ENCODE results near the gene ZIC2.
"Not testable (repeated sequence)": the region's sequence is repeated elsewhere in the genome, so short reads cannot be mapped to it uniquely, and the experiment has no call there.

Gene ZIC2

DNA sequence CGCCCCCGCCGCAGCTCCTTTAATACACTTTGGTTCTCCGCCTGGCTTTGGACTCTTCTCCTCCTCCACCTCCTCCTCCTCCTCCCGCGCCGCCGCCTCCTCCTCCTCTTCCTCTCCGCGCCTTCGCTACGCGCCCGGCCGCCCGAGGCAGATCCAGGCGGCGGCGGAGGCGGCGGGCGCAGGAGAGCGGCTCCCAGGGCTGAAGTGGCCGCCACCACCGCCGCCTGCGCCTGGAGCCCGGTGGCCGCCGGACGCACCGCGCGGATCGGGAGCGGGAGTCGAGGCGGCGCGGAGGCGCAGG, at the start of gene ZIC2:
TSS of gene ZIC2 (plus strand) at position 50 of the 301 bp plus-strand sequence. CDS start 281 bp downstream, outside the sequence.
- no peak for DNase-seq (ENCODE audit: low read depth, low spot score)

DNA sequence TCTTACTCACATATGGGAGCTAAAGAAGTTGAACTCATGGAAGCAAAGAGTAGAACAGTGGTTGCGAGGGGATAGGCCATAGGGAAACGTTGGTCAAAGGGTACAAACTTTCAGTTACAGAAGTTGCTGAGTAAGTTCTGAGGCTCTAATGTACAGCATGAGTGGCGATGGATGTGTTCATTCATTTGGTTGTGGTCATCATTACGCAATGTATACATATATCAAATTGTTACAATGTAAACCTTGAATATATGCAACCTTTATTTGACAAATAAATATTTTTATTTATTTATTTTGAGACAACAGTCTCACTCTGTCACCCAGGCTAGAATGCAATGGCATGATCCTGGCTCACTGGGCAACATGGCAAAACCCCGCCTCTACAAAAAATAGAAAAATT, 48.7 kb upstream of the ZIC2 start:
- DNase-seq (ENCODE audit: low read depth, low spot score): no peak

DNA sequence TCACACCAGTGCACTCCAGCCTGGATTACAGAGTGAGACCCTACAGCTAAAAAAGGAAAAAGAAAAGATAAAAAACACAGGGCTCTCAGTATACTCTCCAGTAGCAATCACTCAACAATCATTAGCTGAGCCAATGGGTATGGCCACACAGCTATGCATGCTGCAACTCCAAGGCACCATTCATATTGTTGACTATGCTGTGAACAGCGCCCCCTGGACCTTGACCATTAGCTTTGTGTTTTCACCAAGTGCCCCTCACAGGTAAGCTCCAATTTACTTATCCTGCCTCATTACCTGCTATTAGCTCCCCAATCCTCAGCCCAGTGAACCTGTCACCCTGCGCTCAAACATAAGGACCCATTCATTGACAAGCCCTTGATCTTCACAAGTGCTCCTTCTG, 45.8 kb upstream of the ZIC2 start:
- no peak for DNase-seq (ENCODE audit: low read depth, low spot score)

DNA sequence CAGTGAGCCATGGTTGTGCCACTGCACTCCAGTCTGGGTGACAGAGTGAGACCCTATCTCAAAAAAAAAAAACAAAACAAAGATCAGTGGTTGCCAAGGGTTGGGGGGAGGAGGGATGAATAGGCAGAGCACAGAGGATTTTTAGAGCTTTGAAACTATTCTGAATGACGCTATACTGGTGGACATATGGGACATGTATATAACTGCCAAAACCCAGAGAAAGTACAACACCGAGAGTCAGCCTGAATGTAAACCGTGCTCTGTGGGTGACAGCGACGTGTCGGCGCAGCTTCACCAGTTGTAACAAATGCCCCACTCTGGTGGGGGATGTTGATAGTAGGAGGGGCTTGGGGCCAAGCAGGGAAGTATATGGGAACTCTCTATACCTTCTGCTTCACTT, 42.9 kb upstream of the ZIC2 start:
- DNase-seq (ENCODE audit: low read depth, low spot score): no peak

DNA sequence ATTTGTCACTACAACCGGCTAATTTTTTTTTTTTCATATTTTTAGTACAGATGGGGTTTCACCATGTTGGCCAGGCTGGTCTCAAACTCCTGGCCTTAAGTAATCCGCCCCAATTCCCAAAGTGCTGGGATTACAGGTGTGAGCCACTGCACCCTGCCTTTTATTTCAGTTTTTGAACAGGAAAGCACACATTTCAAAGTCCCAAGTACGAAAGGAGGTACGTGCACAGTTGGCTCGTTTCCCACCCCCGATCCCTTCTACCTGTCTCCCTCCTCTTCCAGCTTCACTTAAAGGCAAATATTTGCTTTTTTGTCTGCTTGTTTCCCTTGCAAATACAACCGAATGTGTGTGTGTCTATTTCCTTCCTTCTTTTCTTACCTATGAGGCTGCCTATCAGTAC, 40.5 kb upstream of the ZIC2 start:
- no peak for DNase-seq (ENCODE audit: low read depth, low spot score)

DNA sequence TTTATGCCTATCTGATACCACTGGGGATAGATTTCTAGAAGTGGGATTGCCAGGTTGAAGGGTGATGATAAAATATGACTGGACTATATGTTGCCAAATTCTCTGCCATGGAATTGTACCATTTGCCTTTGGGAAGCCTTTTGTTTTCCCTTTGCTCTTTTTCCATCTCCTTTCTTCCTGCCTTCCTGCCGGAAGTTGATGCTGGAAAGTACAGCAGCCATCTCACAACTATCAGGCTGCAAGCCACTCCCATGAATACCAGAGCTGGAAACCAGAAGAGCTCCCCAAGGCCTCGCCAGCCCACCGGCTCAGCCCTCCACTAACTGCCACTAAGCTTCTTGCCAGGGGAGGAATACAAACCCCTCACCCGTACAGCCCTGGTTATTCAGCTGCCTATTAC, 39.7 kb upstream of the ZIC2 start:
- DNase-seq (ENCODE audit: low read depth, low spot score): no peak

DNA sequence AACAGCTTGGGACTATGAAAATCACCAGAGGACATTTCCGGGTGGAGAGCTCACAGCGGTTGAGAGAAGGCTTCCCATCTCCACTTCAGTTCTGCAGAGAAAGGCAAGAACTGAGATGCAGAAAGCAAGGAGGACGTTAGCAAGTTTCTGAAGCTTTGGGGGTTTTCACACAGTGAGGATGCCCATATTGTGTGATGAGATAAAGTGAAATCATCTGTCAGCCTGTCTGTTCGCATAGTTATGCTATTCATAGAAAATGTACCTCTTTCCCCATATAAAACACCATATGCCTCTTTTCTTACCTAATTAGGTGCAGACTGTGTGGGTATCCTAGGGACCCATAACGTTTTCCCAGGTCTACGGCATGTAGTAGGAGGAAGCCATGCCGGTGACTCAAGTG, 37.5 kb upstream of the ZIC2 start:
- no peak for DNase-seq (ENCODE audit: low read depth, low spot score)

DNA sequence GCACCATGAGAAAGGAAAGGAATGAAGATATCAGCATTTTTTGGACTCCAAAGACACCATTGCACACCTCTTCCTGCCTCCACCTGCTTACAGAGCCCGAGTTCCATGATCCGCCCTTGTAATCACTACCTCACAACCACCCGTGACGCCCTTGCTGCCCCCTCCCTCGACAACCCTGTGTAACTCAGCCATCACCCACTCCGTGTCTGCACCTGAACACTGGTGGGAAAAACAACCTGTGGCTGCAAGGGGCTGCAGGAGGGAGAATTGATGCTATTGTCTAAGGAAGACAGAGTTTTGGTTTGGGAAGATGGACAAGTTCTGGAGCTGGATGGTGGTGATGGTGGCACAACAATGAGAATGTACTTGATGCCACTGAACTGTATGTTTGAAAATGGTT, 37.0 kb upstream of the ZIC2 start:
- no peak for DNase-seq (ENCODE audit: low read depth, low spot score)

DNA sequence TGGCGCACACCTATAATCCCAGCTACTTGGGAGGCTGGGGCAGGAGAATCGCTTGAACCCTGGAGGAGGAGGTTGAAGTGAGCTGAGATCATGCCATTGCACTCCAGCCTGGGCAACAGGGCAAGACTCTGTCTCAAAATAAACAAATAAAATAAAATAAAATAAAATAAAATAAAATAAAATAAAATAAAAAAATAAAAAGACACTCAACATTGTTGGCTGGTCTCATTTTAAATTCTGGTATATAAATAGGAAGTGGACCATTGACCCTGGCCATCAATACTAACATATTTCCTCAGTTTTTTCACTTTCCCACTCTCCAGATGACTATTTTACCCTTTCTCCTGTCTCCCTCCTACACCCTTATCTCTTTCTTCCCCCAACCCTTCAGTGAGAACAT, 36.1 kb upstream of the ZIC2 start:
- DNase-seq (ENCODE audit: low read depth, low spot score): not testable (repeated sequence)

DNA sequence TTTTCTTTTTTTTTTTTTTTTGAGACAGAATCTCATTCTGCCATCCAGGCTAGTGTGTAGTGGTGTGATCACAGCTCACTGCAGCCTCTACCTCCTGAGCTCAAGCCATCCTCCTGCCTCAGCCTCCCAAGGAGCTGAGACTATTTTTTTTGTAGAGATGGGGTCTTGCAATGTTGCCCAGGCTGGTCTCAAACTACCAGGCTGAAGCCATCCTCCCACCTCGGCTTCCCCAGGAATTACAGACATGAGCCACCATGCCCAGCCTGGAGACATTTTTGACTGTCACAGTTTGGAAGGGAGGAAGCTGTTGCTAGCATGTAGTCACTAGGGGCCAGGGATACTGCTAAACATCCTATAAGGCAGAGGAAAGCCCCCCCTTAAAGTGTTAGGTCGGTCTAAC, 33.9 kb upstream of the ZIC2 start:
- DNase-seq (ENCODE audit: low read depth, low spot score): no peak

DNA sequence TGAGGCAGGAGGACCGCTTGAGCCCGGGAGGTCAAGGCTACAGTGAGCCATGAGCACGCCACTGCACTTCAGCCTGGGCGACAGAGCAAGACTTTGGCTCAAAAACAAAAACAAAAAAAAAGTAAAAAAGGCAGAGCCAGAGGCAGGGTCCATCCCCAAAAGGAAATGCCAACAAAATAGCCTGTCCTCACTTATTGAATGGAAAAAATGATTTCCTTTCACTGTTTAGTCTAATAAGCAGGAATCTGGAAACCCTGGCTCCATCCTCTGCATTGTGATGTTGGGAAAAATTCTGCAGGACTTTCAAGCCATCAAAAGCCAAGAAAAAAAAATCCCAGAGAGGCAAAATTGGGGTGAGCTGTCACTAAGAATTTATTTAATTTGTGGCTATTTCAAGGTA, 33.2 kb upstream of the ZIC2 start:
- DNase-seq (ENCODE audit: low read depth, low spot score): no peak

DNA sequence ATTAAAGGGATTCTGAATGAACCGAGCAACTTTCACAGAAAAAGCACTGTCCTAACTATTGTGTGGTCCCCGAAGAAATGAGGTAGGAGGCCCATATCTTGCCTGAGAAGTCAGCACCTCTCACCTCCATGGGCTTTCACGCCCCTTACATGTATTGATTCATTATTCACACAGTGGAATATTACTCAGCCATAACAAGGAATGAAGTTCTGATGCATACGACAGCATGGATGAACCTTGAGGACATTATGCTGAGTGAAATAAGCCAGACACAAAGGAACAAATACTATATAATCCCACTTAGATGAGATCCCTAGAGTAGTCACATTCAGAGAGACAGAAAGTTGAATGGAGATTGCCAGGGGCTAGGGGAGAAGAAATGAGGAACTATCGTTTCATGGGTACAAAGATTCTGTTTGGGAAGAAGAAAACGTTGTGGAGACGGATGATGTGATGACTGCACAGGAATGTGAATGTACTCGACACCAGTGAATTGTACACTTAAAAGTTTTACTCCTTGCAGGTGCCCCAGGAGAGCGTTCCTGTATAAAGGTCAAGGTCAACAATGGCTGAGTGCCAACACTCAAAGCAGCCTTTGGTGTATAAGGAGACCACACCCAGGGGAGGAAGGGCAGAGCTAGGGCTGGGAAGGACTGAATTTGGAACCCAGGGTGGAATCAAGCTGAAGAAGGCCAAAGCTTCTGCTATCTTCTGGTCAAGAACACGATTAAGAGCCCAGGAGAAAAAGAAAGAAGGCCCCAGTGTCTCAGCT, 32.5 kb upstream of the ZIC2 start:
- no peak for DNase-seq (ENCODE audit: low read depth, low spot score)

DNA sequence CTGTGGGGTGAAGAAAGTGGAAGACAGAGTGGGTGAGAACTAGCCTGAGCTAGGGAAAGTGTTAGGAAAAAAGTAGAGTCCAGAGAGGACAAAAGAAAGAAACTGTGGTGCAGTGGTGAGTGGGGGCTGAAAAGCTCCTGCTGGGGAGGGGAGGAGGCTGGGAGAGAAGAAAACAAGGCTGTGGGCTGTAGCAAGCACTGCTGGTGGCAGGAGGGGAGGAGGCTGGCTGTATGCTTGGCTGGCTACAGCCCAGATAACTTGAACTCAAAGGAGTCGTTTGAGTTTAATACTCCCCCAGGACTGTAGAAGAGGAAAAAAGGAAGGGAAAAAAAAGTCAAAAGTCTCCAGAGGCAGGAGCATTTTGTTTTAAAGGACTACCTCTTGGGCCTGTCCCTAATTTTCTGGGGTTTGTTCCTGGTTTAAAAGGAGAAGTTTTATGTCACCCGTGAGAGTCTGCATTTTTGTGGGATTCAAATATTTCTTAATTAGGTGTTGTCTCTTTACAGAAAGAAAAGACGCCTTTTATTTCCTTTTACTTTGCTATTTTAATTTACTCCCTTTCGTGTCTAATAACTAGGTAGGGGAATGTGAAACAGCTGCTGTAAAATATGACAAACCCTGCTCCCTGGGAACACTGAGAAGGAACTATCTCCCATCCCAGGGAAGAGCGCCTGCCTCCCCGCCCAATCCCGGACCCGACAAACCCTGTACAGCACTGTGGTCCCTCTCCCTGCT, 31.7 kb upstream of the ZIC2 start:
- peak; percentile 74 for DNase-seq (ENCODE audit: low read depth, low spot score)

DNA sequence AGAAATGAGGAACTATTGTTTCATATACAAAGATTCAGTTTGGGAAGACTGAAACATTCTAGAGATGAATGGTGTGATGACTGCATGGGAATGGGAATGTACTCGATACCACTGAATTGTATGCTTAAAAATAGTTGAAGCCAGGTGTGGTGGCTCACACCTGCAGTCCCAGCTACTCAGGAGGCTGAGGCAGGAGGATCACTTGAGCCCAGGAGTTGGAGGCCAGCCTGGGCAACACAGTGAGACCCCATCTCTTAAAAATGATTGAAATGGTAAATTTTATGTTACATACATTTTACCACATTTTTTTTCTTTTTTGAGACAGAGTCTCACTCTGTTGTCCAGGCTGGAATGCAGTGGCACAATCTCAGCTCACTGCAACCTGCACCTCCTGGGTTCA, 29.9 kb upstream of the ZIC2 start:
- DNase-seq (ENCODE audit: low read depth, low spot score): not testable (repeated sequence)

DNA sequence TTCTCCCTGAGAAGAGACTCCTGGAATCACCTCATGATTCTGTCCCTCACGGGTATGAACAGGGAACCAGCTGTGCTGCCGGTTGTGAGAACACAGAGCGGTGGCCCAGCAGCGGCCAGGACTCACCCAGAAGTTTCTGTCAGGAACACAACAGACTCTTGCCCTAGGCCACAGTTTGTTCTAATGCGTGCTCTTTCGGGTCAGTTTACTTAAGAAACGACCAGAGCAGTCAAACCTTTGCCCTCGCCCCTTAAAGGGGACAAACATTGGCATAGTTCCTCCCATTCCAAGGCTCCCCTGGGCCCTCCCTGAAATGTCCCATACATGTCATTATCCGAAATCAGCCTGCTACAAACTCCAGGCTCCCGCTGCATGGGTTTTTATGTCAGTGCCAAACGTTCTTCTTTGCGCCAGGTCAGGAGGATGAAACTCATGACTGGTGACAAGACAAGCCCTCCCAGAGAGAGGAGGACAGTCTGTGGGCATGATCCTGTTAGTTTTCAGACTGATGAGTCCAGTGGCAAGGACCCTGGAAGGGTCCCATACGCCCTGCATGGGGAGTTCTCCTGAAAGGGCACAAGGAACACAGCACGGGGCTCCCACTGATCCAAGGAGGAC, 28.3 kb upstream of the ZIC2 start:
- DNase-seq (ENCODE audit: low read depth, low spot score): no peak

DNA sequence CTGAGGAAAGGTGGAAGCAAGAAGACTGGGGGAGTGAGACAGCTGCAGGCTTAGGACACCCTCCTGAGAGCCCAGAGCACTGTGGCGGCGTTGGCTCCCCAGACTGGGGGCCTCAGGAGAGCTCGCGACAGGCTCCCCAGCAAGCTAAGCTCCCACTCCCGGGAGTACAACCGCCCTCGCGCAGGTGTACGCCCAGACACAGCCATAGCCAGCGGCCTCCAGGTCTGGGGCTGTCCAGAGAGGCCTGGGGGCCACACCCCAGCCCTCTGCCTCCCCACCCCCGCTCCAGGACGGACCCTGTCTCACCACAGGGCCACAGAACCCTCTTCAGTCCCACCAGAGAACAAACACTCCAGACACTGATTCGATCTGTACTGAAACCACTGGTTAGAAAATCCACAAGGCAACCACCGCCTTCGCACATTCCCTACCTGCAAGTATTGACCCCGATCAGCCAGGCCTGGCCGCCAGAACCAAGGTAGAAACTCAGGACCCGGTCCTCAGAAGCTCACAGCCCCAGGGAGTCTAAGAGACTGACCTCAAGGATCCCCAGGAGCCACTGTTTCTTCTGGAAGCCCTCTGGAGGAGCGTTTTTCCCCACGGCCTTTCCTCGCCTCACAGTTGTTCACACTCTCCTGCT, 26.4 kb upstream of the ZIC2 start:
- no peak for DNase-seq (ENCODE audit: low read depth, low spot score)

DNA sequence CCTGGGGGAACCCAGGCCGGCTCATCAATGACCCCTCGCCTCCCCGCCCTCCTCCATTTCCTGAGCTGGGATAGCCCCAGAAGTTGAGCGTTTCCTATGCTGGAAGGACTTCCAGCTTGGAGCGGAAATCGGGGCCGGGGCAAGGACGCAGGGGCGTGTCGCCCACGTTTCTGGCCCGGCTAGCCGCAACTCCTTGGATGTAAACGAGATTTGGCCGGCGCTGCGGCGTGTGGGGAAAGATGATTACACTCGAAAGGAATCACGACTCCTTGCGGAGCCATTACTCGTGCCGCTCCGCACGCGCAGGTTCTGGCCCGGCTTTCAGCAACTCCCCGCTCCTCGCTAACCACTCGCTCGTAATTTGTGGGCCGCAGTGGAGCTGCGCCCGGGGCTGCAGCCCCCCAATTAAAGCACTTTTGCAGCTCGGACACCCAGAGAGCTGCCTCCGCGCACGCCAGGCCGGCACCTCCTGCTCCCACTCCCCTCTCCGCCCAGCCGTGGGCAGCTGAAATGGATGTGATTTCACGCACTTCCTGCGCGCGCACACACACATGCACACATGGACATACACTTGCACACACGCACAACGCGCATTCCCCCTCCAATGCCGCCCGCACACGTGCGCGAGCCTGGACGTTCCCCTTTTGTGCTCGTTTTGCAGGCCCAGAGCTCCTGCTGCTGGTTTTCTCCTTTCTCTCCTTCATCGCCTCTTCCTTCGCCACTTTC, 25.7 kb upstream of the ZIC2 start:
- peak; percentile 67 for DNase-seq (ENCODE audit: low read depth, low spot score)

DNA sequence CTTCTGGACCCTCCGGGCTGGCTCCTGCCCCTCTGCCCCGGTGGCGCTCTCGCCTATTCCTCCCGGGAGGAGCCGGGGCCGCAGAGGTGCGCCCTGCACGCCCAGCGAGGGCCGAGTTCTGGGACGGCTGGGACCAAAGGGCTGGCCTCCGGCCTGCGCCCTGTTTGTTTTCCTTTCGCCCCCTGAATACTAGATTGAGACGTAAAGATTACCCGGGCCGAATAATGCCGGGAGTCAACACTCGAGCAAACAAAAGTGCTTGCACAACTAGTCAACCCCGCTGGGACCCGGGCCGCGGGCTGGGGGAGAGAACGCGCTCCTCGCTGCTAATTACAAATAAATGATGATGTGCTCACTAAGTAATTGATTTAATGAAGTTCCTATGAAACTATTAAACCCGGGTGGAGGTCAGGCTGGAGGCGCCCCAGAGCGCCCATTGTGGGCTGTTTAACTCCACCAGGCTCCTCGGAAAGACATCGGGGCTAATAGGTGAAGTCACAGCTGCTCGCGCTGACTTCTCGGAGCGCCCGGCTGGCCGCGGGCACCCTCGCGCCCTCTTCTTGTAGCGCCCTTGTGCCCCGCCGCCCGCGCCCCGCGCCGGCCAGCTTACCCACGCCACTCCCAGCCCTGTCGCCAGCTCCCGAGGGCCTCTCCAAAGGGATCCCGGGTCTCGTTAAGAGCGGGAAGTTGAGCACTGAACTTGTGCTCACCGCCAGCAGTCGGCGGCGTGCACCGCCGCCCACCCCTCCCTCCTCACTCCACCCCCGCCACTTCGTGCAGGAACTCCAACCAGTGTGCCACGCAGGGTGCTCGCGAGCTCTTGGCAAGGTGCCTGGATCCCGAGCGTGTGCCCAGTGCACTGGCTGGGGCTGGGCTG, 24.9 kb upstream of the ZIC2 start:
- DNase-seq (ENCODE audit: low read depth, low spot score): peak; percentile 37

DNA sequence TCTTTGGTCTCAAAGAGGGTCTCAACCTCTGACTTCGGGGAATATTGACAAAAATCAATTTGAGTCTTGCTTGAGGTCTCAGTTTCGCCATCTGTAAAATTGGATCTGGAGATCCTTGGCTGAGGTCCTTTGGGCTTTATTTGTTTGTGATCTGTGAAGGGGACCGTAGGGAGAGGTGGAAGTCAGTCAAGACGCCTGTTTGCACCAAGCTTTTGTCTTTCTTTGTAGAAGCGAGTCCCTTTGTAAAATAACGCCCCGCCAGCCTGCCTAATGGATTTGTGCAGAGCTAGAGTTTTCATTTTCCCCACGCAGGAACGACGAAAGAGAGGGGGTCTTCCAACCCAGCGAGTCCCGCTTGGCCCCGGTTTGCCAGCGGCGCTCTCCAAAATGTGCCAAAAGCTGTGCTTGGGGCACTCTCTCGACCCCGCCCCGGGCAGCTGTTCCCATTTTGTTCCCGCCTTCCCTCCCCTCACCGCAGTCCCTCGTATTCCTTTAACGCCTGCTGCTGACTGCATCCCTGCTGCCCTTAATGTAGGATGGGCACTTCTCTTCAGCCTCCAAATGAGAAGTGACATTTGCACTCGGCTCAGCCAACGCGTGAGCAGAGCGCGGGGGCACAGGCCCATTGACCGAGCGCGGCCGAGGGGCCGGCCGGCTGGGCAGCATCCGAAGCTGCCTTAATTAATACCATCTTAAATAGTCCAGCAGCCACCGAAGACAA, 23.0 kb upstream of the ZIC2 start:
- DNase-seq (ENCODE audit: low read depth, low spot score): no peak

DNA sequence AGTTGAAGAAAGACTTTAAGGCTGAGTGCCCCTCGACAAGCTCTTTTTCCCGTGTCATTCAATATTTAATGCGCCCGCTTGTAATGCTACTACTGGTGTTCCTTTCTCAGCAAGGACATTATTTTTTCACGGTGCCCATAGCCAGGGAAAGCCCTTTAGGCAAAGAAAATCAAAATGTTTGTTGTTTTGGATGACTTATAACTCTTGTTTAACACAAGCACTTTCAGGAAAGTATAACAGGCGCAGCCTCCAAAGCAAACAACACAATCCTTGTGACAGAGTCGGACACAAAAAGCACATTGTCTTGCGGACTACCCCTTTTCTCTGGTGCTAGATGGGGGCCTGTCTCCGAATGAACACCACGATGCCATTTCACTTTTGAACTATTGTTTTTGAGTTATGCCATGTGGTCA, 22.5 kb upstream of the ZIC2 start:
- DNase-seq (ENCODE audit: low read depth, low spot score): peak; percentile 32
